Neuronal stem cell (in vitro differentiated cells): ENCODE results near the gene PTPRE.

Experiments used
- DNase-seq: peaks from one replicate; pipeline ENCODE4 v3.0.0-alpha.2; 2013; ENCODE audit warnings: low spot score
- H2AFZ ChIP-seq: one replicate; pipeline ENCODE4 v1.6.1; 2013; ENCODE audit warnings: mild to moderate bottlenecking, low read length, inconsistent platforms
- H2AK5ac ChIP-seq: 2 replicates; pipeline ENCODE4 v1.6.1; 2013; ENCODE audit warnings: low read depth, mild to moderate bottlenecking, inconsistent platforms, low read length, moderate library complexity, mixed read lengths
- H2BK120ac ChIP-seq: 2 replicates; pipeline ENCODE4 v1.6.1; 2013; ENCODE audit warnings: low read depth, mild to moderate bottlenecking, inconsistent platforms, low read length, moderate library complexity, mixed read lengths
- H2BK12ac ChIP-seq: one replicate; pipeline ENCODE4 v1.6.1; 2013; ENCODE audit warnings: low read length, inconsistent platforms
- H2BK15ac ChIP-seq: 2 replicates; pipeline ENCODE4 v1.6.1; 2013; ENCODE audit warnings: mild to moderate bottlenecking, low read length, inconsistent platforms, mixed read lengths
- H2BK5ac ChIP-seq: one replicate; pipeline ENCODE4 v1.6.1; 2013; ENCODE audit warnings: inconsistent platforms, mild to moderate bottlenecking, low read length, moderate library complexity
- H3K14ac ChIP-seq: one replicate; pipeline ENCODE4 v1.6.1; 2013; ENCODE audit warnings: low read length, inconsistent platforms
- H3K18ac ChIP-seq: 2 replicates; pipeline ENCODE4 v1.6.1; 2013; ENCODE audit warnings: low read length, inconsistent platforms
- H3K23ac ChIP-seq: 2 replicates; pipeline ENCODE4 v1.6.1; 2013; ENCODE audit warnings: low read depth, mild to moderate bottlenecking, mixed read lengths, low read length, inconsistent platforms; ENCODE audit not compliant: poor library complexity
- H3K27ac ChIP-seq: replicated peaks from 3 replicates; pipeline ENCODE4 v1.5.1; 2013; ENCODE audit warnings: low read length, inconsistent platforms
- H3K27me3 ChIP-seq, 3 experiments: 2 replicates each; pipeline ENCODE4 v1.6.1; 2013; ENCODE audit warnings: low read length in 3 of 3, mild to moderate bottlenecking in 2 of 3, inconsistent platforms in 1 of 3, low read depth in 1 of 3, mixed read lengths in 1 of 3, moderate library complexity in 1 of 3; ENCODE audit not compliant: control insufficient read depth in 3 of 3, insufficient read depth in 3 of 3
- H3K36me3 ChIP-seq, 2 donors: replicated peaks in 1 of 2; 2 replicates each; pipeline ENCODE4 v1.6.1; 2013; ENCODE audit warnings: low read length in 2 of 2; ENCODE audit not compliant: control insufficient read depth in 2 of 2, insufficient read depth in 2 of 2
- H3K4ac ChIP-seq: 2 replicates; pipeline ENCODE4 v1.6.1; 2013; ENCODE audit warnings: inconsistent platforms, mild to moderate bottlenecking, low read length, moderate library complexity
- H3K4me1 ChIP-seq, 2 donors: 1 replicate in 1 of 2; 2 replicates in 1 of 2; pipeline ENCODE4 v1.6.1; 2013; ENCODE audit warnings: low read length in 2 of 2, low read depth in 1 of 2; ENCODE audit not compliant: control insufficient read depth in 2 of 2, insufficient read depth in 1 of 2
- H3K4me2 ChIP-seq: one replicate; pipeline ENCODE4 v1.6.1; 2013; ENCODE audit warnings: mild to moderate bottlenecking, low read length, inconsistent platforms; ENCODE audit not compliant: insufficient read depth, poor library complexity, severe bottlenecking
- H3K4me3 ChIP-seq, 2 donors: 2 replicates each; pipeline ENCODE4 v1.5.1; 2013; ENCODE audit warnings: low read length in 2 of 2, mild to moderate bottlenecking in 2 of 2, inconsistent platforms in 1 of 2, moderate library complexity in 1 of 2
- H3K79me1 ChIP-seq: one replicate; pipeline ENCODE4 v1.6.1; 2013; ENCODE audit warnings: low read depth, mild to moderate bottlenecking, inconsistent platforms, low read length, moderate library complexity
- H3K9ac ChIP-seq: one replicate; pipeline ENCODE4 v1.6.1; 2013; ENCODE audit warnings: mild to moderate bottlenecking, low read depth, low read length, inconsistent platforms; ENCODE audit not compliant: poor library complexity
- H3K9me3 ChIP-seq, 2 donors: replicated peaks in 1 of 2; 2 replicates each; pipeline versions ENCODE3 to v1.6.1; 2013; ENCODE audit warnings: low read length in 2 of 2, mild to moderate bottlenecking in 2 of 2, inconsistent platforms in 1 of 2, low read depth in 1 of 2, mixed read lengths in 1 of 2, moderate library complexity in 1 of 2; ENCODE audit not compliant: control insufficient read depth in 2 of 2, insufficient read depth in 1 of 2
- H4K8ac ChIP-seq: one replicate; pipeline ENCODE4 v1.6.1; 2013; ENCODE audit warnings: low read depth, mild to moderate bottlenecking, inconsistent platforms, low read length, moderate library complexity
- H4K91ac ChIP-seq: one replicate; pipeline ENCODE4 v1.6.1; 2013; ENCODE audit warnings: low read length, low read depth, mild to moderate bottlenecking, inconsistent platforms; ENCODE audit not compliant: poor library complexity
- WGBS, 2 donors: extraction: QIAGEN DNeasy Blood & Tissue Kit; methylation state at CpG; one replicate each; pipeline ENCODE4 v1.1.7; 2013; ENCODE audit warnings: missing lambda C conversion rate in 2 of 2, mixed read lengths in 1 of 2; ENCODE audit not compliant: insufficient read length in 2 of 2, insufficient replicate concordance in 1 of 2; ENCODE audit errors: extremely low coverage in 2 of 2; 5-methylcytosine and 5-hydroxymethylcytosine counted together

PTPRE gene

GRCh38 chr10:127979045-127979444 is 72.1 kb downstream of the PTPRE start:
- H2AFZ ChIP-seq = no peak overlapping the region
- H2BK5ac ChIP-seq = no peak overlapping the region
- no peak overlapping the region for H2BK15ac ChIP-seq
- H3K79me1 ChIP-seq = no peaks in the 10 kb centered on the region
- no peak overlapping the region for H3K27ac ChIP-seq
- no peaks in the 10 kb centered on the region for H3K4me1 ChIP-seq
- no peak overlapping the region for H3K9ac ChIP-seq
- peaks cover 0 to 4% (median 0%) of the 10 kb centered on the region in 3 experiments for H3K27me3 ChIP-seq
- H3K18ac ChIP-seq = no peak overlapping the region
- no peaks in the 10 kb centered on the region for H3K9me3 ChIP-seq
- H3K4me3 ChIP-seq = no peak overlapping the region
- H4K8ac ChIP-seq = no peak overlapping the region
- no peak overlapping the region for H2BK12ac ChIP-seq
- H2AK5ac ChIP-seq = no peak overlapping the region
- H3K36me3 ChIP-seq = no peaks in the 10 kb centered on the region
- H3K14ac ChIP-seq = no peak overlapping the region
- H4K91ac ChIP-seq = no peak overlapping the region
- no peak overlapping the region for H3K23ac ChIP-seq
- no peak for DNase-seq
- no peak overlapping the region for H2BK120ac ChIP-seq
- H3K4ac ChIP-seq = no peak overlapping the region
- no peak overlapping the region for H3K4me2 ChIP-seq
- no CpG with 5 or more reads among the region's 5 CpGs for WGBS, 2 donors

GRCh38 chr10:127979566-127979965 is 72.7 kb downstream of the PTPRE start:
- no peak overlapping the region for H3K23ac ChIP-seq
- no peaks in the 10 kb centered on the region for H3K9me3 ChIP-seq
- H2AFZ ChIP-seq = no peak overlapping the region
- DNase-seq = no peak
- H3K14ac ChIP-seq = no peak overlapping the region
- no peak overlapping the region for H2BK15ac ChIP-seq
- no peak overlapping the region for H2BK5ac ChIP-seq
- H3K4me3 ChIP-seq = no peak overlapping the region
- peaks cover 0 to 4% (median 0%) of the 10 kb centered on the region in 3 experiments for H3K27me3 ChIP-seq
- no peak overlapping the region for H3K9ac ChIP-seq
- no peak overlapping the region for H4K91ac ChIP-seq
- H3K18ac ChIP-seq = no peak overlapping the region
- H3K4me2 ChIP-seq = no peak overlapping the region
- no peaks in the 10 kb centered on the region for H3K79me1 ChIP-seq
- no peak overlapping the region for H2AK5ac ChIP-seq
- H3K36me3 ChIP-seq = no peaks in the 10 kb centered on the region
- no peak overlapping the region for H2BK120ac ChIP-seq
- WGBS, 2 donors = no CpG with 5 or more reads among the region's 2 CpGs
- H3K4ac ChIP-seq = no peak overlapping the region
- H3K27ac ChIP-seq = no peak overlapping the region
- no peak overlapping the region for H2BK12ac ChIP-seq
- H4K8ac ChIP-seq = no peak overlapping the region
- H3K4me1 ChIP-seq = no peaks in the 10 kb centered on the region

DNA sequence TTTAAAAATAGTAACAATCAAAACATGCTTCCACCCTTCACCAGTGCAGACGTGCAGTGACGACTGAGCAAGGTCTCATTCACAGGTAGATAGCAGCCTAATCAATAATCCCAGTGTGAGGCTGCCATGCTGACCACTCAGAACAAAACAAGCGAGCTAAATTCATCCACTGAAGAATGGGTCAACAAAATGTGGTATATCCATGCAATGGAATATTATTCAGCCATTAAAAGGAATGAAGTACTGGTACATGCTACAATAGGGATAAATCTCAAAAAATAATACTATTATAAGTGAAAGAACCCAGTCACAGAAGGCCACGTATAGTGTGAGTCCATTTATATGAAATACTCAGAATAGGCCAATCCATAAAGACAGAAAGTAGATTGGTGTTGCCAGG is 74.0 kb downstream of the PTPRE start:
- H3K14ac ChIP-seq = no peak overlapping the region
- H2AK5ac ChIP-seq = no peak overlapping the region
- H3K4me3 ChIP-seq = no peak overlapping the region
- peaks cover 0 to under 1% (median 0%) of the 10 kb centered on the region in 3 experiments for H3K27me3 ChIP-seq
- no peak for DNase-seq
- no peak overlapping the region for H2AFZ ChIP-seq
- H4K91ac ChIP-seq = no peak overlapping the region
- no peaks in the 10 kb centered on the region for H3K4me1 ChIP-seq
- no peak overlapping the region for H4K8ac ChIP-seq
- no peak overlapping the region for H3K4me2 ChIP-seq
- no peak overlapping the region for H2BK120ac ChIP-seq
- no peaks in the 10 kb centered on the region for H3K79me1 ChIP-seq
- no peak overlapping the region for H3K27ac ChIP-seq
- H3K36me3 ChIP-seq = no peaks in the 10 kb centered on the region
- H2BK5ac ChIP-seq = no peak overlapping the region
- H3K4ac ChIP-seq = no peak overlapping the region
- no CpG with 5 or more reads among the region's 4 CpGs for WGBS, 2 donors
- no peak overlapping the region for H3K9ac ChIP-seq
- no peaks in the 10 kb centered on the region for H3K9me3 ChIP-seq
- H3K23ac ChIP-seq = no peak overlapping the region
- no peak overlapping the region for H2BK15ac ChIP-seq
- no peak overlapping the region for H2BK12ac ChIP-seq
- H3K18ac ChIP-seq = no peak overlapping the region

- no peaks in the 10 kb centered on the region for H3K4me1 ChIP-seq
- H2AFZ ChIP-seq = no peak overlapping the region
- H2BK15ac ChIP-seq = no peak overlapping the region
- H3K79me1 ChIP-seq = no peaks in the 10 kb centered on the region
- DNase-seq = no peak
- H2BK12ac ChIP-seq = no peak overlapping the region
- H2BK120ac ChIP-seq = no peak overlapping the region
- H3K4ac ChIP-seq = no peak overlapping the region
- no peak overlapping the region for H3K9ac ChIP-seq
- no peaks in the 10 kb centered on the region for H3K9me3 ChIP-seq
- WGBS, 2 donors = no CpG with 5 or more reads among the region's 10 CpGs
- no peak overlapping the region for H3K4me3 ChIP-seq
- H3K4me2 ChIP-seq = no peak overlapping the region
- H2AK5ac ChIP-seq = no peak overlapping the region
- H3K27me3 ChIP-seq = no peaks in the 10 kb centered on the region
- no peak overlapping the region for H3K27ac ChIP-seq
- H3K18ac ChIP-seq = no peak overlapping the region
- no peak overlapping the region for H3K23ac ChIP-seq
- H4K91ac ChIP-seq = no peak overlapping the region
- no peak overlapping the region for H2BK5ac ChIP-seq
- H3K14ac ChIP-seq = no peak overlapping the region
- H4K8ac ChIP-seq = no peak overlapping the region
- no peaks in the 10 kb centered on the region for H3K36me3 ChIP-seq
Observed at GRCh38 chr10:127982601-127983000, 75.7 kb downstream of the PTPRE start.
